Upper lobe of right lung (tissue), 1 donor: ENCODE results near the gene PTPRM. TPM values are rescaled to one million over a fixed set of nuclear protein-coding genes. Genes with fewer than 3 reads are reported as not detected.

ENCODE experiments used
- ATAC-seq: fragments of 200-7000 bp; cut with Tn5 transposase; one replicate; pipeline ENCODE4 v1.9.1; 2020; ENCODE audit warnings: mild to moderate bottlenecking, moderate library complexity
- DNase-seq: peaks from one replicate; pipeline ENCODE4 v3.0.0-alpha.2; 2020
- H3K27ac ChIP-seq: fragments of 200-600 bp; one replicate; pipeline ENCODE4 v1.8.0; 2022
- H3K27me3 ChIP-seq: fragments of 200-600 bp; one replicate; pipeline ENCODE4 v1.8.0; 2022; ENCODE audit warnings: mild to moderate bottlenecking
- H3K36me3 ChIP-seq: fragments of 200-600 bp; one replicate; pipeline ENCODE4 v1.8.0; 2022
- H3K4me1 ChIP-seq: fragments of 200-600 bp; one replicate; pipeline ENCODE4 v1.8.0; 2022
- H3K4me3 ChIP-seq: fragments of 200-600 bp; one replicate; pipeline ENCODE4 v1.8.0; 2022; ENCODE audit warnings: mild to moderate bottlenecking
- H3K9me3 ChIP-seq: fragments of 200-600 bp; one replicate; pipeline ENCODE4 v1.8.0; 2022
- CTCF ChIP-seq: fragments of 200-600 bp; IDR thresholded peaks from one replicate; pipeline ENCODE4 v1.8.0; 2022; ENCODE audit warnings: antibody characterized with exemption
- intact Hi-C: fragments of 100-400 bp; cut with DNase I; formaldehyde crosslinking; loops from one replicate; pipeline ENCODE4 v1.11.0; 2022
- long read RNA-seq: library from polyadenylated mRNA; unstranded; transcript quantifications from one replicate; pipeline ENCODE4 v2.0.0, GENCODE V29; 2021
- total RNA-seq: library from RNA; stranded (reverse); fragmentation: NEBNext Ultra II Directional; extraction: Animal tissue kit (Norgen Biotek cat#: 25700); gene quantifications from one replicate; pipeline ENCODE4 v1.2.1, GENCODE V29; 2021
- donor health status: DM: no; HTN: yes; CAD: no; lungs with severe emphysema.

The PTPRM gene
- 99.3 TPM for total RNA-seq
- long read RNA-seq, partial matches to known transcripts: 27 of 52 reads
- long read RNA-seq, other reads (novel, unspliced or antisense): 25 of 52 reads

GRCh38 chr18:7566567-7567473, at the start of gene PTPRM:
TSS of gene PTPRM (plus strand) at chr18:7567316. CDS start at chr18:7567819, 503 bp downstream.
- no peak for TF ChIP-seq CTCF
- no peaks in the 10 kb centered on the region for H3K36me3 ChIP-seq
- peak; percentile 94 for DNase-seq
- intact Hi-C loops: loop anchor here (10.0 kb wide), 1 partner anchor 292 kb away; no protein-coding TSS in a partner anchor
- peak; percentile 93 for ATAC-seq
- peaks cover 26% of the 10 kb centered on the region for H3K4me1 ChIP-seq
- peak within 1 kb of the TSS; percentile 85 for H3K4me3 ChIP-seq
- no peaks in the 10 kb centered on the region for H3K9me3 ChIP-seq
- peak within 1 kb of the TSS; percentile 96 for H3K27ac ChIP-seq
- H3K27me3 ChIP-seq: no peaks in the 10 kb centered on the region

DNA sequence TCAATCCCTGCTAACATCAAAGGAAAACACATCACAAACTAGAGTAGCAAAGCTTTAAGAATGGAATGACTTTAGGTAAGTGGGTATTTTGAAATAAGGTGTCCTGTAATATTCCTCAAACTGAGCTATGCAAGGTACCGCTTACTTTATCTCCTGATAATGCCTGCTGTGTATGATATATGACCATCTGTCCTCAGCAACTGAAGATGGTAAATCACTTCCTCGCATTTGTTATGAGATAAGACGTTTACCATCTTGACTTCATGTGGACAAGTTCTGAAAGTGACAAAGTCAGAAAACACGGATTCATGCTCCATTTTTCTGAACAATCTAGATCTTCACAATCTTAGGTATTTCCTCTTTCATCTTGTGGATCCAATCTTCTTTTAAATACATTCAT, 49.3 kb upstream of the PTPRM start:
- H3K4me1 ChIP-seq: no peaks in the 10 kb centered on the region
- H3K36me3 ChIP-seq: no peaks in the 10 kb centered on the region
- ATAC-seq: no peak
- DNase-seq: no peak
- no peak overlapping the region for H3K27ac ChIP-seq
- no peaks in the 10 kb centered on the region for H3K9me3 ChIP-seq
- no peaks in the 10 kb centered on the region for H3K27me3 ChIP-seq
- H3K4me3 ChIP-seq: no peak overlapping the region
- TF ChIP-seq CTCF: no peak
- intact Hi-C loops: no loop called here

GRCh38 chr18:7520200-7520785, 46.8 kb upstream of the PTPRM start:
- H3K4me1 ChIP-seq: no peaks in the 10 kb centered on the region
- intact Hi-C loops: no loop called here
- no peak for TF ChIP-seq CTCF
- H3K4me3 ChIP-seq: no peak overlapping the region
- DNase-seq (no peak), ATAC-seq (no peak)
- no peaks in the 10 kb centered on the region for H3K36me3 ChIP-seq
- H3K27ac ChIP-seq: no peak overlapping the region
- H3K9me3 ChIP-seq: no peaks in the 10 kb centered on the region
- H3K27me3 ChIP-seq: no peaks in the 10 kb centered on the region

DNA sequence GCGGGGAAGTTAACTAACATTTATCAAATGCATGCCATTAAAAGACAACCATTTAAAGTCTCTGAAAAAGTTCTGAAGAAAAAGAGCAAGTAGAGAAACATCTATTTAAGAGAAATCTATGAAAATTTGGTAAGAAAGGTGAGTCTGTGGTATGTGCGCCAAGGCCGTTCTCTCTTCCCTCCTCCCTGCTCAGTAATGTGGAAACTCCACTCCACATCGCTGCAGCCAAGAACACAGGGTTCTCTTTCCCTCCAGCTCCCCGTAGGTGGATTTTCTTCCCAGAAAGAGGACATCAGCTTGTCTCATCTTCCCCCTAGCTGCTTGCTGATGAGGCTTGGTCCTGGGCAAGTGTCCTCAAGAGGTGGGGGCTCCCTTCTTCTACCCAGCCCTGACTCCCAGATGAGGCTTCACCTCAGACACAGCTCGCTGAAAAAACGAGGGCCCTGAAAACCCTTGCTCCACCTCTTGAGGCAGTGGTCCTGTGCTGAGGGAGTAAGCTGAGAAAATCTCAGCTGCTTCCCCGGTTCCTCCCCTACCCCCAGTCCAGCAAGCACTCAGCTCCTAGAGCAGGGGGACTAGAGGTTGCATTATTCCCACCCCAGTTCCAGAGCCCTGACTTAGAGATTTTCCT, 45.8 kb upstream of the PTPRM start:
- TF ChIP-seq CTCF: no peak
- H3K27ac ChIP-seq: no peak overlapping the region
- H3K36me3 ChIP-seq: no peaks in the 10 kb centered on the region
- no peaks in the 10 kb centered on the region for H3K4me1 ChIP-seq
- DNase-seq (no peak), ATAC-seq (no peak)
- no peak overlapping the region for H3K4me3 ChIP-seq
- H3K9me3 ChIP-seq: no peaks in the 10 kb centered on the region
- no peaks in the 10 kb centered on the region for H3K27me3 ChIP-seq
- intact Hi-C loops: no loop called here

- no peak overlapping the region for H3K4me3 ChIP-seq
- no peak for ATAC-seq
- TF ChIP-seq CTCF: no peak
- intact Hi-C loops: no loop called here
- H3K27me3 ChIP-seq: no peaks in the 10 kb centered on the region
- no peak for DNase-seq
- H3K36me3 ChIP-seq: no peaks in the 10 kb centered on the region
- H3K4me1 ChIP-seq: no peaks in the 10 kb centered on the region
- H3K9me3 ChIP-seq: no peaks in the 10 kb centered on the region
- no peak overlapping the region for H3K27ac ChIP-seq
These were observed 43.3 kb upstream of the PTPRM start for GRCh38 chr18:7523772-7524171.
